Putamen (tissue), 1 donor: ENCODE data around the gene PTPRD.
A peak's percentile ranks its signal among the peaks of the same experiment; 100 is the strongest.
"Not testable (repeated sequence)": the region's sequence is repeated elsewhere in the genome, so short reads cannot be mapped to it uniquely, and the experiment has no call there.

Source experiments
- DNase-seq: peaks from one replicate; pipeline ENCODE4 v3.0.0-alpha.2; 2016; ENCODE audit warnings: low spot score

PTPRD gene

DNA sequence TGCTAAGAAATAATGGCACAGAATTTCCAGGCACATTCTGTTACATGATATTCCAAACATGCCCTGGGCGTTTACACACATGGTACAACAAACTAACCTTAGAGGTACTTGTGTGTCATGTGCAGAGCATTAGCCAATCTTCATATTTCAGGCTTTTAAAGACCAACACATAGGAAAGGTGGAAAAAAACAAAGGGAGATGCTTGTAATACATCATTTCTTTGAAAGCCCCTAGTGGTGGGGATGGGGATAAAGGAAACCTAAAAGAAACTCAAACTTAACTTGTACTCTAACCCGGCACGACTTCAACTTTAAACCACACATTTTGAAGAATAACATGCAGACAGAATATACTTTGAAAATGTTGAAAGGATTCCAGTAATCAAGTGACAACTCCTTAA lies 133.6 kb downstream of the PTPRD start:
- DNase-seq = no peak

DNA sequence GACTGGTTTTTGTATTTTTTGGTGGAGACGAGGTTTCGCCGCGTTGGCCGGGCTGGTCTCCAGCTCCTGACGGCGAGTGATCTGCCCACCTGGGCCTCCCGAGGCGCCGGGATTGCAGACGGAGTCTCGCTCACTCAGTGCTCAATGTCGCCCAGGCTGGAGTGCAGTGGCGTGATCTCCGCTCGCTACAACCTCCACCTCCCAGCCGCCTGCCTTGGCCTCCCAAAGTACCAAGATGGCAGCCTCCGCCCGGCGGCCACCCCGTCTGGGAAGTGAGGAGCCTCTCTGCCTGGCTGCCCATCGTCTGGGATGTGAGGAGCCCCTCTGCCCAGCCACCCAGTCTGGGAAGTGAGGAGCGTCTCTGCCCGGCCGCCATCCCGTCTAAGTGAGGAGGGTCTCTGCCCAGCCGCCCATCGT lies 163.6 kb downstream of the PTPRD start:
- not testable (repeated sequence) for DNase-seq

DNA sequence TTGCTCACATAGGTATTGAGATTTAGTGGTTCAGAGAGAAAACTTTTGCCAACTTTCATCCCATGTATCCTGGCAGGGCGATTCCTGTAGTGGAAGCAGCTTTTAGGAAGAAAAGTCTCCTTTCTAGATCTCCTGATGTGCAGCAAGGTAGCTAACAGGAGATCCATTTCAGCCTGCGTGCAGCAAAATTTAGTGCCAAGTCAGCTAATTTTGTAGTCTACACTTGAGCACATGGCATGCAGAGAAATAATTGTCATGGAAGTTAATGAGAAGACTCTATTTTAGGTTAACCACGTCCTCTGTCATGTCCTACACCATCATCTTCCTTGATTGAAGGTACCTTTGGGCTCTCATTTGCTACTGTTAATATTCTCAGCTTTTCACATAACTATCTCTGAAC lies 165.8 kb downstream of the PTPRD start:
- no peak for DNase-seq

DNA sequence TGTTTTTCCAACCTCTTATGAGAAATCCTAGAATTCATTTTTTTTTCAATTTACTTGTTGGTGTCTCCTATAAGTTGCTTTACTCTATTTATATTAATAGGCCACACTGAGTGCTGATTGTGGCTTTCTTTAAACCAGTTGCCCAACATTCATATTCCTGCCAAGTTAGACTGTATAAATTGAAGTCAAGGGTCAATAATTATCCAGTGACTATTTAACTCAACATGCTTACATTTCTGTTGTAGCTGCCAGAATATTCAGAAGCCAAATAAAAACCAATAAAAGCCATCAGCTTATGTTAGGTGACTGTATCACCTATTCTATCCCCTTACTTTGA lies 169.0 kb downstream of the PTPRD start:
- DNase-seq = no peak

DNA sequence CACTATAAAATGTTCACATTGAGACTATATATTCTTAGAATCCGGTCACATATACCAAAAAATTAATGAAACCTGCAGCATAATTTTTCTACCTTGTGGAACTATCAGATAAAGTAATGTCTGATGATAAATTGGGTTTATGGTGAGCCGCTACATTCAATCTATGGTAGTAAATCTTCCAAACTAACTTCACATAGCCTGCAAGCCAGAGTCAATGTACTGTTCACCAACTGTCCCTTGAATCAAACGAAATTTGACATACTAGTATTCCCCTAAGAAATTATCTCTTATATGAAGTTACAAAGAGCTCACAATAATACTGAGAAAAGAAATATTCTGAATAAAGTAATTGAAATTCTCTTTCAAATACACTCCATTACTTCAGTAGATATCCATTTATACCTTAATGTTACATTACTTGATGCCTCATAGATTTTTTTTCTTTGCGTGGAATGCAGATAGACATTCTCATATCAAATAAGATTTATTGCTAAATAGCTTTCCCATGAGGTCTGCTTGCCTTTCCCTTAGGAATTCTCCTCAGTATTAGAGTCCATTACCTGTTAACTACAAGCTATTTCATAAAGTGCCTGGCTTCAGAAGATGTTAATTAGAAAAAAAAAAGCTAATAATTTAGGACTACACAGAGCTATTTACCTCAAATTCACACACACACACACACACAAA lies 169.5 kb downstream of the PTPRD start:
- no peak for DNase-seq

- no peak for DNase-seq
Measured at GRCh38 chr9:10438955-10439354, 173.8 kb downstream of the PTPRD start.

DNA sequence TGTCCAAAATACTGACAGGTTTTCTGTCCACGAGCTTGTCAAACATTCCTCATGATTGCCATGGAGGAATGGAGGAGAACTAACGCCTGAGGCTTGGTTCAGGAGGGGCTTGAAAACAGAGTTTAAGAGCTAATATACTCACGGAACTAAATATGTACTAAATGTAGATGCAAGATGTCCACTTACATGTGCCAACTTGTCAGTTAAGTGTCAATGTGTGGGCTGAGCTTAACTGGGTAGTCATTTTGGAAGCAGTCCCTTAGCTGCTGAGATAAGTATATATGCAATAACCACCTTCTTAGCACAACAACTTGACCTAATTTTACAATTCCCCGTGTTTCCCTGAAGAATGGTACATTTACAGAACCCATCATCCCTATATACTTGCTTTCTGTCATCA lies 176.0 kb downstream of the PTPRD start:
- no peak for DNase-seq

GRCh38 chr9:10434412-10434811 lies 178.4 kb downstream of the PTPRD start:
- no peak for DNase-seq

DNA sequence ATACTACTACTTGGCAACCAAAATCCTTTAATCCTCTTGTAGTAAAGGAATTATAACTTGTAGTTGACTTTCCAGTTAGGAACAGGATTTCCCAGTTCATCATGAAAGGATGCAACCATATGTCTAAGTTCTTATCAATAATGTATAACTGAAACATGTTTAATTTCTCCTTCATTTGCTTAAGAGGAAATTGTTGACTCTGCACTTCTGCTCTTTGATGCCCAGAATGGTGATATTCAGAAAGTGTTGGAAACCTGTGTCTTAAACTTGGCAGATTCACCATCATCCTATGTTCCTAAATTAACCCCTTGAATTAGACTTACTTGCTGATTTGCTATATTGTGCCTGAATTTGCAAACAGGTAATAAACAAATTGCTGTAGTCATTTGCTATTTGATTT lies 201.5 kb downstream of the PTPRD start:
- no peak for DNase-seq

DNA sequence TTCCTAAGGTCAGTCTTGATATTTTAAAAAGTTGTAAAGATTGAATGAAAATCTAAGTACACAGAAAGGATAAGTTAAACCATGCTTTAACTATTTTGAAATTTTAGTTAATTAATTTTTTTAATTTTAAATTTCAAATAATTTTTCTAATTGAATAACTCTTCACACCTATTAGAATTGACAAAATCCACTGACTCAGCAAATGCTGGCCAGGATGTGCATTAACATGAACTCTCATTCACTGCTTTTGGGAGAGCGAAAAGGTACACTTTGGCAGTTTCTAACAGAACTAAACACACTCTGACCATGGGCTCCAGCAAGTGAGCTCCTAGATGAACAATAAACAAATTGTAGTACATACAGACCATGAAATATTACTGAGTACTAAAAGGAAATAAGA lies 209.5 kb downstream of the PTPRD start:
- DNase-seq = no peak

- DNase-seq = no peak
Measured at GRCh38 chr9:10396615-10397014, 216.2 kb downstream of the PTPRD start.

GRCh38 chr9:10387282-10387681 lies 225.5 kb downstream of the PTPRD start:
- no peak for DNase-seq

DNA sequence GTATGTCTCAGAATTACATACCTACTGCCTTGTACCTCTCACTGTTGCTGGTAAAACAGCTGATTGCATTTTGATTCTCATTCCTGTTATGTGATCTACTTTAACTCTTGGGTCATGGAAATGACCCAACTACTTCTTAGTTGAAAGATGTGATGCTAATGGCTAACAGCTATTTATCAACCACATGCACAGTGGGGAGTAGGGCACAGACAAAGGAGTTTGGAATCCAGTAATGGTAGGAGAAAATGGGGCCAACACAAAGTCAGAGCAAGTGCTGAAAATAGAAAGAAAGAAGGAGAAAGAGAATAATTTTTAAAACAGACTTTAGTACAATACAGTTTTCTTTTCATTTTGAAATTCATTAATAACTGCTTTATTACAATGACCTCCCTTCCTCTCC lies 241.0 kb downstream of the PTPRD start:
- DNase-seq = no peak

DNA sequence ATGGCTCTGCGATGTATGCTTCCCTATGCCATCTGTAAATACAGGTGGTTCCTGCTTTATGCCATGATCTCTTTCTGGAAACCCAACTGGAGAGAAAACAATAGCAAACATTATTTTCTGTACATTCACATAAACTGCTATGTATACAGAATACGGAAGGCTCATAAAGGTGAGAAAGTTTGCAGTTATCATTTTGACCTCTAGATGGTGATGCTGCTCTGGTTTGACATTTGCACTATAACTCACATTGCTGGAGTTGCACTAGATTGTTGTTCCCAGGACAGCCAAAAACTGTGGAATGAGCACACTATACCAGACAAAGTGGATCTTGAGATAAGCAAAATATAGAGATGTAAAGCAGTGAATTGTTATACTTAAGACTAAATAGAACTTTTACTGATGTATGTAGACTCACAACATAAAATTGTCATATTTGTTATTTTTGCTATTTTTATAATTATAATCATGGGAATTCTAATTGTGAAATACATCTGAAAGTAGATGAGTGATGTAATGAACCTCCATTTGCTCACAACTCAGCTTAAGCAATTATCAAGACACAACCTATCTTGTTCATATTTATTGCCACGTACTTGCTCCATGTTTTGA lies 246.5 kb downstream of the PTPRD start:
- peak; percentile 36 for DNase-seq

DNA sequence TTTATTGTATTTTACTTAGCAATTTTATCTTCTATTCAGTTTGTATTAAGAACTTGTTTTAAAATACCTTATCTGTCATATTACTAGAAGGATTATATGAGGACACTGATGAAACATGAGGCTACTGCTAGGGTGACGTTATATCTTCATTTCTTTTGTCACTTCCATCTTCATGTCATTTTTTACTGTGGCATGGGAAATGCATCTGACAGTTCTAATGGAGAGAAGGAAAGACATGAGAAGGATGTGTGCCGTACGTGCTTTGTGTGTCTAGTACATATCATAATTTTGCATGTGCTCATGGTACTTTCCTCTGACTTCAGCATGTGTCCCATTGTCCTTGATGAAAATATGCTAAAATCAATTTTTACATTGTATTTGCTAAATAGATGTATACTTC lies 258.2 kb downstream of the PTPRD start:
- no peak for DNase-seq

DNA sequence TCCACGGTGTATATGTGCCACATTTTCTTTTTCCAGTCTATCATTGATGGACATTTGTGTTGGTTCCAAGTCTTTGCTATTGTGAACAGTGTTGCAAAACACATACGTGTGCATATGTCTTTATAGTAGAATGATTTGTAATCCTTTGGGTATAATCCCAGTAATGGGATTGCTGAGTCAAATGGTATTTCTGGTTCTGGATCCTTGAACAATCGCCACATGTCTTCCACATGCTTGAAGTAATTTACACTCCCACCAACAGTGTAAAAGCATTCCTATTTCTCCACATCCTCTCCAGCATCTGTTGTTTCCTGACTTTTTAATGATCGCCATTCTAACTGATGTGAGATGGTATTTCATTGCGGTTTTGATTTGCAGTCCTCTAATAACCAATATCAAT lies 267.2 kb downstream of the PTPRD start:
- not testable (repeated sequence) for DNase-seq

- no peak for DNase-seq
Measured at GRCh38 chr9:10341057-10341456, 271.7 kb downstream of the PTPRD start.

DNA sequence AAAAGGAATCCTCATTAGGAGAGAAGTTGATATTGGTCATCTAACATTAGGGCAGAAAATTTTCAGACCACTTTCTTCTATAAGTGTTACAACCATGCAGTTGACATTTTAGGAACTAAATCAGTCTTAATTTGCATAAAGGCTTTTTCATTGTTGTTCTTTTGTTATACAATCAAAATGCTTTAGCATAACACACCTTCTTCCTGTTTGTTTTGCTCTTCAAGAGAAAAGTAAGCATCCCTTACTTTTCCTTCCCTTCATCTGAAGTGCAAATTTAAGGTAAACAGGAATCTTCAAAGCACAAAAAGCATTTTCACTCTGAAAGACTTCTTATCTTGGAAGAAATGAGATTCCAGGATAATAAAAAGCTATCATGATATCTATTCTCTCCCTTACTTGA lies 273.6 kb downstream of the PTPRD start:
- DNase-seq = no peak

DNA sequence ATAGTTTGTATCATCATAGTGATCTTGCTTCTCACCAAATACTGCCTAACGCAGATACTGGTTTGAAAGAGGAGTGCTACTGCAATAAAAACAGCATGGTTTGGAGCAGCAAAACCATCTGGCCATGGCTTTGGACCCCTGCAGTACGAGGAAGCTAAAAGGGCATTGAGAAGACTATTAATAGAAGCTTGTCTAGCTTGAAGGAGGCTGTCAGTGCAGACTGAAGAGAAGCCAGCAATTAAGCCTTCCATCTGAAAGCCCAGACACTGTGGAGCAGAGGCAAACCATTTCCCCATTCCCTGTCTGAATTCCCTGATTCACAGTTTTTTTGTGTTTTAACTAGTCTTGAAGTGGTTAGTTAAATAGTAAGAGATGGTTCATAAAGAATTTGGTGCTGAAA lies 281.6 kb downstream of the PTPRD start:
- DNase-seq = no peak

DNA sequence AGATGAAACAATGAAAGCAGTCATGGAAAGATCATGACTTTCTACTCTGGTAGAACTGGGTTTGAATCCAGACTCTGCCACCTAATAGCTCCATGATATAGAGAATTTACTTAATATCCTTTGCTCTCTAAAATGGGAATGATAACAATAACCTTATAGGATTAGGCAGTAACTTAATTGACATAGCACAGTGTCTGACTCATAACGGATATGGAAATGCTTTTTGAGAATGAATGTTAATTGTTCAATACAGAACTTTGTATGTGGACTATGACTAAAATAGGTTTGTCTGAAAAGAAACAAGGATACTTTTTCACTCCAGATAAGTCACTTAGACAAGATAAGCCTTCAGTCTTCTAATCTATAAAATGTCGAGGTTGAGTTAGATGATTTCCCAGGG lies 330.7 kb downstream of the PTPRD start:
- no peak for DNase-seq

DNA sequence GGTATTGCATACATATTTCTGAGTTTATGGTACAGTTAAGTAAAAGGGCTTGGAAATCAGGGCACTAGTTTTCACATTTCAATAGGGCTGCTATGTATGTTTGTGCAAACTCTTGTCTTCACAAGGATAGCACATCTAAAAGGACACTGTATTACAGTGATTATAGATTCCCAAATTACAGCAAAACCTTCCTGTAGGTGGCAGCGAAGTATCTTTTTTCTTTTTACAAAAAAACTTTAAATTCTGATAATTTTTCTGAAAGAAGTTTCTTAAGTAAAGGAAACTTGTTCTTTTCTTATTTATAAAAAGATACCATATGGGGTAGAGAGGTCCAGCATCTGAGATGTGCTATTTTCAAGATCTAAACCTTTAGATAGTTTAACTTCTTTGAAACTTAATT lies 337.8 kb downstream of the PTPRD start:
- no peak for DNase-seq

- DNase-seq = no peak
Measured at GRCh38 chr9:10274175-10274574, 338.6 kb downstream of the PTPRD start.

- no peak for DNase-seq
Measured at GRCh38 chr9:10272830-10273229, 340.0 kb downstream of the PTPRD start.
